SK-N-SH (cell line): ENCODE measurements around the gene BRINP2.

ENCODE experiments used
- CHD2 ChIP-seq: fragments of 150-350 bp; IDR thresholded peaks from 2 replicates; pipeline ENCODE4 v1.6.1; 2018; ENCODE audit warnings: low read length; ENCODE audit not compliant: partially characterized antibody
- CTCF ChIP-seq: fragments of 200-600 bp; sonication (generic); IDR thresholded peaks from 2 replicates; pipeline ENCODE4 v1.6.1; 2017; ENCODE audit warnings: antibody characterized with exemption, mild to moderate bottlenecking, moderate library complexity
- FOXJ3 ChIP-seq: sonication (generic); formaldehyde crosslinking; IDR thresholded peaks from 2 replicates; pipeline ENCODE4 v1.5.1; 2020; ENCODE audit warnings: mild to moderate bottlenecking, missing genetic modification reagents
- POLR2AphosphoS5 ChIP-seq: IDR thresholded peaks from 2 replicates; pipeline ENCODE4 v1.6.1; 2012; ENCODE audit warnings: low read depth, low read length
- RAD21 ChIP-seq: IDR thresholded peaks from 2 replicates; pipeline ENCODE4 v1.6.1; 2012; ENCODE audit warnings: mild to moderate bottlenecking, low read length
- RFX5 ChIP-seq: IDR thresholded peaks from 2 replicates; pipeline ENCODE4 v1.6.1; 2012; ENCODE audit warnings: mild to moderate bottlenecking, improper control_type of control experiment, low read length
- SMC3 ChIP-seq: IDR thresholded peaks from 2 replicates; pipeline ENCODE4 v1.6.1; 2012; ENCODE audit warnings: low read depth, low read length, improper control_type of control experiment
- YY1 ChIP-seq: IDR thresholded peaks from 2 replicates; pipeline ENCODE4 v1.4.0; 2012; ENCODE audit warnings: low read depth, mild to moderate bottlenecking

GRCh38 chr1:177315761-177316160 lies 145.0 kb downstream of the BRINP2 start:
- TF ChIP-seq RFX5 (no peak), YY1 (no peak), CHD2 (no peak), CTCF (no peak), POLR2AphosphoS5 (no peak), SMC3 (no peak), RAD21 (no peak), FOXJ3 (no peak)
